Spleen (tissue), 7 donors: Measurements from ENCODE around the gene MB.

ENCODE experiments used
- POLR2A ChIP-seq, 3 donors: fragments of 450-650 bp; IDR thresholded peaks; one replicate each; pipeline ENCODE4 v1.5.1; 2017; ENCODE audit warnings: antibody characterized with exemption in 3 of 3, mild to moderate bottlenecking in 1 of 3
- POLR2AphosphoS5 ChIP-seq, 3 donors: sonication (generic); formaldehyde crosslinking; IDR thresholded peaks; one replicate each; pipeline ENCODE4 v1.5.1; 2017; ENCODE audit warnings: antibody characterized with exemption in 3 of 3
- TF ChIP-seq, protein P1 (sequence below), 11 experiments: fragments of 200-600 bp in 7 of 11; fragments of 450-650 bp in 4 of 11; sonication (generic) in 4 of 11; IDR thresholded peaks in 8 of 11; conservative IDR thresholded peaks in 3 of 11; 1 replicate in 7 of 11; 2 replicates in 4 of 11; pipeline versions ENCODE4 v1.4.0 to v1.8.0; 2016 to 2021; ENCODE audit warnings: antibody characterized with exemption in 11 of 11, inconsistent platforms in 4 of 11, mild to moderate bottlenecking in 1 of 11
- donor health status: DM: no; HTN: no; CAD: no; lungs with moderate emphysema.
- donor health status: DM: no; HTN: no; CAD: no.
- donor health status: DM: no; HTN: no; CAD: no.

DNA sequence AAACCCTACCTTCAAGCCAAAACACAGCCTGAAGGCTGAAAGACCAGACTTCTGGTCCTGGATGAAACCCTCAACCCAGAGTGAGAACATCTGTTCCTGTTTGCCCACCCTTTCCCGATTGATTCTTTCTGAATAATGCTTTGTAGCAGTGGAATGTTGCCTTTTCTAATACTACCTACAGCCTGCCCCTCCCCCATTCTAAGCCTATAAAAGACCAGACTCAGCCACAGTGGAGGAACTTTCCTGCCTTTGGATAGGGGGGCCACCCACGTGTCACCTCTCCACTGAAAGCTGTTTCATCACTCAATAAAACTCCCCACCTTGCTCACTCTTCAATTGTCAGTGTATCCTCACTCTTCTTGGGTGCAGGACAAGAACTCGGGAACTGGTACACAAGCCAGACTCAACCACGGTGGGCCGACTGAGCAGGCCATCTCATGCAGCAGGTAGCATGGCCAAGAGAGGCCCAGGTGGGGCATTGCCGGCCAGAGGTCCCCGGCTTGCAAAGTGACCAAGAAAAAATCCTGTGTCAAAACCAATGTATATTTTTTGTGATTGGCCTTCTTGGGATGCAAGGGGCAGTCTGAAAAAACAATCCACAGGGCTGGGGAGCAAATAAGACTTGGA is 24.5 kb upstream of the MB start:
- TF ChIP-seq, protein P1, sequence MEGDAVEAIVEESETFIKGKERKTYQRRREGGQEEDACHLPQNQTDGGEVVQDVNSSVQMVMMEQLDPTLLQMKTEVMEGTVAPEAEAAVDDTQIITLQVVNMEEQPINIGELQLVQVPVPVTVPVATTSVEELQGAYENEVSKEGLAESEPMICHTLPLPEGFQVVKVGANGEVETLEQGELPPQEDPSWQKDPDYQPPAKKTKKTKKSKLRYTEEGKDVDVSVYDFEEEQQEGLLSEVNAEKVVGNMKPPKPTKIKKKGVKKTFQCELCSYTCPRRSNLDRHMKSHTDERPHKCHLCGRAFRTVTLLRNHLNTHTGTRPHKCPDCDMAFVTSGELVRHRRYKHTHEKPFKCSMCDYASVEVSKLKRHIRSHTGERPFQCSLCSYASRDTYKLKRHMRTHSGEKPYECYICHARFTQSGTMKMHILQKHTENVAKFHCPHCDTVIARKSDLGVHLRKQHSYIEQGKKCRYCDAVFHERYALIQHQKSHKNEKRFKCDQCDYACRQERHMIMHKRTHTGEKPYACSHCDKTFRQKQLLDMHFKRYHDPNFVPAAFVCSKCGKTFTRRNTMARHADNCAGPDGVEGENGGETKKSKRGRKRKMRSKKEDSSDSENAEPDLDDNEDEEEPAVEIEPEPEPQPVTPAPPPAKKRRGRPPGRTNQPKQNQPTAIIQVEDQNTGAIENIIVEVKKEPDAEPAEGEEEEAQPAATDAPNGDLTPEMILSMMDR (IDR thresholded peaks at IDR 0.05 in 8 of 11, conservative IDR thresholded peaks at IDR 0.05 in 3 of 11) = no peak
- TF ChIP-seq POLR2AphosphoS5 (IDR thresholded peaks at IDR 0.05) = no peak
- no peak for TF ChIP-seq POLR2A (IDR thresholded peaks at IDR 0.05)
